ENCODE measurements around the gene LYZL1. TPM values are rescaled to one million over a fixed set of nuclear protein-coding genes. Genes with fewer than 3 reads are reported as not detected.

Gene LYZL1
- total RNA-seq, 4 donors from 2014 or later = not detected

DNA sequence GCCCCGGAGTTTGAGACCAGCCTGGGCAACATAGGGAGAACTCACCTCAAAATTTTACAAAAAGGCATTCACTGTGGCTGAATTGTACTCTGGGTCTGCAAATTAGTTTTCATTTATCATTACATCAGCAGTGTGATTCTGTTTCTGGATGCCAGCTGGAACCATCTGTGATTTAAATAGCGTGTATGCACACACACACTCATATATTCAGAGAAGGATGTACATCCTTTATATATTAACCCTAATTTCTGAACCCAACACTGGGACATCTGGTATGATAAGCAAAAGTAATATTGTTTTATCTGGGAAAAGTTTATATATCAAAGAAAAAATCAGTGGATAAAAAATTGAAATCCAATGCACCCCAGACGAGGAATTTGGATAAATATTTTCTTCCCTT lies 33.8 kb upstream of the LYZL1 start:
- TF ChIP-seq, protein P1, sequence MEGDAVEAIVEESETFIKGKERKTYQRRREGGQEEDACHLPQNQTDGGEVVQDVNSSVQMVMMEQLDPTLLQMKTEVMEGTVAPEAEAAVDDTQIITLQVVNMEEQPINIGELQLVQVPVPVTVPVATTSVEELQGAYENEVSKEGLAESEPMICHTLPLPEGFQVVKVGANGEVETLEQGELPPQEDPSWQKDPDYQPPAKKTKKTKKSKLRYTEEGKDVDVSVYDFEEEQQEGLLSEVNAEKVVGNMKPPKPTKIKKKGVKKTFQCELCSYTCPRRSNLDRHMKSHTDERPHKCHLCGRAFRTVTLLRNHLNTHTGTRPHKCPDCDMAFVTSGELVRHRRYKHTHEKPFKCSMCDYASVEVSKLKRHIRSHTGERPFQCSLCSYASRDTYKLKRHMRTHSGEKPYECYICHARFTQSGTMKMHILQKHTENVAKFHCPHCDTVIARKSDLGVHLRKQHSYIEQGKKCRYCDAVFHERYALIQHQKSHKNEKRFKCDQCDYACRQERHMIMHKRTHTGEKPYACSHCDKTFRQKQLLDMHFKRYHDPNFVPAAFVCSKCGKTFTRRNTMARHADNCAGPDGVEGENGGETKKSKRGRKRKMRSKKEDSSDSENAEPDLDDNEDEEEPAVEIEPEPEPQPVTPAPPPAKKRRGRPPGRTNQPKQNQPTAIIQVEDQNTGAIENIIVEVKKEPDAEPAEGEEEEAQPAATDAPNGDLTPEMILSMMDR (IDR thresholded peaks at IDR 0.05) = no peak
- TF ChIP-seq POLR2A (IDR thresholded peaks at IDR 0.05) = no peak
- H3K9me3 ChIP-seq = no peaks in the 10 kb centered on the region
- no peaks in the 10 kb centered on the region for H3K36me3 ChIP-seq
- no peak for DNase-seq
- intact Hi-C loops (cut with DNase I; ENCODE audit: low total_unique reads) = no loop called here
- no peak overlapping the region for H3K4me3 ChIP-seq
- H3K4me1 ChIP-seq = peaks cover 0 to 13% of the 10 kb centered on the region in 2 donors
- peak overlapping the region; percentile 78 to 89 for H3K27ac ChIP-seq
- H3K27me3 ChIP-seq = no peaks in the 10 kb centered on the region

DNA sequence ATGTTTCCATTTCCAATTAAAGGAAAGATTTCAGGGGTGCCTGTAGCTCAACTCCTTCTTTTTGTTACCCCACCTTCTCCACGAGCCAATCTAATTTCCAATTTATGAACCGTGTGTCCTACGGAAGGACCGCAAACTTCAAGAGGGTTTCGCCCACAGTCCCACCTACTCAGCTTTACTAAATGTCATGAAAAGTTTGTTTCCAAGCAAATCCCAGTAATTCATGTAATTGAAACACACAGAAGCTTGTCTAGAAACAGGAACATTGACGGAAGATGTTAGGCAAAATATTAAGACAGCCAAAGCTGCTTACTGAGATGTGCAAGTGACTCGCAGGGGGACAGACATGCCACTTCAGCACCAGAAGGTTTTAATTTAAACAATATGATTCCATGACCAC lies 32.9 kb upstream of the LYZL1 start:
- Histone ChIP-seq H3K4me3 (no peak overlapping the region), H3K36me3 (no peaks in the 10 kb centered on the region), H3K4me1 (peaks cover 0 to 13% of the 10 kb centered on the region in 2 donors), H3K27ac (peak overlapping the region; percentile 78 to 89), H3K9me3 (no peaks in the 10 kb centered on the region), H3K27me3 (no peaks in the 10 kb centered on the region)
- intact Hi-C loops (cut with DNase I; ENCODE audit: low total_unique reads) = no loop called here
- no peak for TF ChIP-seq POLR2A (IDR thresholded peaks at IDR 0.05)
- TF ChIP-seq, protein P1 (IDR thresholded peaks at IDR 0.05) = no peak
- DNase-seq = no peak

DNA sequence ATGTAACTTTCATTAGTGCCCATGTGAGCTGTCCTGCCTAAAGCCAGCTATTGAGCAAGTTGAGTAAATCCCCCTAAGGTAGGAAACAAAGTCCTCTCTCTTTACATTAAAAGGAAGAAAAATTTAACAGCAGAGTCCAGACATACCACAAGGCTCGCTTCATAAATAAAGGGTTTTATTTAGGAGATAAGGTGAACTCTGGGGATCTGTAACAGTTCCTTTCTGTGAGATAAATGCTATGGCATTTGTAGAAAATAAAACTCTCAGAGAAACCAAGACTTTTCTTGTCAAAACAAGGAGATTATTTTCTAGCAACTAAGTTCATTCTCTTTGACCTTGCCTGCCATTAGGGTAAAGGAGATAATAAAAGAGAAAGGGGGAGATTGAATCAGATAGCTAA lies 32.3 kb upstream of the LYZL1 start:
- Histone ChIP-seq H3K4me1 (peaks cover 0 to 13% of the 10 kb centered on the region in 2 donors), H3K27me3 (no peaks in the 10 kb centered on the region), H3K4me3 (no peak overlapping the region), H3K27ac (peak overlapping the region; percentile 78 to 89), H3K36me3 (no peaks in the 10 kb centered on the region), H3K9me3 (no peaks in the 10 kb centered on the region)
- intact Hi-C loops (cut with DNase I; ENCODE audit: low total_unique reads) = no loop called here
- DNase-seq = no peak
- TF ChIP-seq, protein P1 (IDR thresholded peaks at IDR 0.05) = no peak
- no peak for TF ChIP-seq POLR2A (IDR thresholded peaks at IDR 0.05)

DNA sequence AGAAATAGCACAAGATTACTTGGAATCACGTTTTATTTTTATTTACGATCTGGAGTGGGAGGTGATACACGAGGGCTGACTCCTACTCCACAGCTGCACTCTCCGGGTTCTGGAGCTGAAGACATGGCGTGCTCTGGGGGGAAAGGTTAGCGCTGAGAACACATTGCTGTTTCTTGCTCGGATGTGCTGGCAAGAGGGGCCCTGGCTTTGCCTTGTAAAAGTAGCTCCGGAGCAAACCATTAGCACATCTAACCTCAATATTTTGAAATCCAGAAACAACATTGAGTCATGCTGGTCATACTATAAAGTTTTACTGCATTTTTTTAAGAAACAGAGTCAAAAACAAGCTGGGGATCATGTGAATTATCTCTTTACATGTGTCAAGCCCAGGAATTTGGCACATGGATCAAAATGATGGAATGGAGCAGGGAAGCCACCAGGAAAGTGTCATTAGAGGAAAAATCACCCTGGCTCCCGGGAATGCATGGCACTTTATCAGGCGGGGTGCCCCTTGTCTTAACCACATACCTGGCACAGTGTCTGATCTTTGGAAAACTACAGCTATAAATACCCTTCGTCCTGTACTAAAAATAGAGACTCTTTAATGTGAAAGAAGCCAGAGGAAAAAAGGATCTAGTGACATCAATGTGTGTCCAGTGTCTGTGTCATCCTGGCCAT lies 31.6 kb upstream of the LYZL1 start:
- intact Hi-C loops (cut with DNase I; ENCODE audit: low total_unique reads) = no loop called here
- peak; percentile 90 to 97 for DNase-seq
- Histone ChIP-seq H3K9me3 (no peaks in the 10 kb centered on the region), H3K4me1 (peaks cover 0 to 13% of the 10 kb centered on the region in 2 donors), H3K27me3 (no peaks in the 10 kb centered on the region), H3K4me3 (no peak overlapping the region), H3K36me3 (no peaks in the 10 kb centered on the region), H3K27ac (peak overlapping the region; percentile 82 to 89)
- no peak for TF ChIP-seq POLR2A (IDR thresholded peaks at IDR 0.05)
- TF ChIP-seq, protein P1 (IDR thresholded peaks at IDR 0.05) = no peak

DNA sequence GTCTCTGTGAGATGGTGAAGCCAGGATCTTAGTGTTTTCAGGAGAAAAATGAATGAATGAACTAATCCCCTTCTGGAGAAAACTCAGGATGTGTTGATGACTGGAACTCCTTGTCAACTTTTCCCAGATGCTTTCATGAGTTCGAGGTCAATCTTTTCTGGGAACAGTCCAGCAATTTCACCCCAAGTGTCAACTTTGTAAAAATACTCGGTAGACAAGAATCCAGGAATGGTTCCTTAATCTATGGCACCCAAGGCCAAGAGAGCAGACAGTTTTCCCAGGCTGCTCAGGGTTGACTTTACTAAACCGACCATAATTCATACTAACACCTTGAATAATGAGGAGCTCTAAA lies 31.1 kb upstream of the LYZL1 start:
- no peaks in the 10 kb centered on the region for H3K9me3 ChIP-seq
- TF ChIP-seq, protein P1 (IDR thresholded peaks at IDR 0.05) = no peak
- no peak for TF ChIP-seq POLR2A (IDR thresholded peaks at IDR 0.05)
- H3K4me3 ChIP-seq = no peak overlapping the region
- intact Hi-C loops (cut with DNase I; ENCODE audit: low total_unique reads) = no loop called here
- no peaks in the 10 kb centered on the region for H3K27me3 ChIP-seq
- peaks cover 0 to 10% of the 10 kb centered on the region in 2 donors for H3K4me1 ChIP-seq
- peak in 1 of 2 donors; percentile 31 for DNase-seq
- H3K36me3 ChIP-seq = no peaks in the 10 kb centered on the region
- peak overlapping the region; percentile 82 to 89 for H3K27ac ChIP-seq

All from uterus (tissue), 4 donors.